Upper lobe of left lung (tissue), 4 donors: ENCODE measurements around the gene PRELP.

Experiments
- CTCF ChIP-seq, 6 experiments: fragments of 450-650 bp in 4 of 6; fragments of 200-600 bp in 2 of 6; sonication (generic) in 2 of 6; IDR thresholded peaks; one replicate each; pipeline ENCODE4 v1.5.1; 2016 to 2019; ENCODE audit warnings: antibody characterized with exemption in 6 of 6
- EP300 ChIP-seq, 4 donors: sonication (generic); formaldehyde crosslinking; IDR thresholded peaks; one replicate each; pipeline ENCODE4 v1.5.1; 2017; ENCODE audit warnings: antibody characterized with exemption in 4 of 4, control low read depth in 2 of 4
- POLR2A ChIP-seq, 4 donors: fragments of 450-650 bp; IDR thresholded peaks; one replicate each; pipeline ENCODE4 v1.5.1; 2016 to 2017; ENCODE audit warnings: antibody characterized with exemption in 4 of 4, mild to moderate bottlenecking in 2 of 4
- POLR2AphosphoS5 ChIP-seq, 2 donors: sonication (generic); formaldehyde crosslinking; IDR thresholded peaks; one replicate each; pipeline ENCODE4 v1.5.1; 2017; ENCODE audit warnings: antibody characterized with exemption in 2 of 2

- TF ChIP-seq CTCF (IDR thresholded peaks at IDR 0.05): no peak
- no peak for TF ChIP-seq EP300 (IDR thresholded peaks at IDR 0.05)
- TF ChIP-seq POLR2AphosphoS5 (IDR thresholded peaks at IDR 0.05): peak in 1 of 2 donors; percentile 31
- TF ChIP-seq POLR2A (IDR thresholded peaks at IDR 0.05): no peak
Measured at GRCh38 chr1:203462878-203463277, 12.7 kb upstream of the PRELP start.
